DOHH2 (cell line): ENCODE measurements around the gene SF3B1.

ENCODE experiments used
- CTCF ChIP-seq: fragments of 200-600 bp; sonication (generic); IDR thresholded peaks from one replicate; pipeline ENCODE4 v1.5.1; 2014; ENCODE audit warnings: antibody characterized with exemption, mild to moderate bottlenecking, low read depth, low read length; ENCODE audit not compliant: poor library complexity, severe bottlenecking
- EZH2phosphoT487 ChIP-seq: fragments of 200-600 bp; sonication (generic); IDR thresholded peaks from 2 replicates; pipeline ENCODE4 v1.6.1; 2017; ENCODE audit warnings: borderline replicate concordance, mild to moderate bottlenecking, antibody characterized with exemption, low read length, moderate library complexity, mixed read lengths

- TF ChIP-seq CTCF = no peak
- no peak for TF ChIP-seq EZH2phosphoT487
Measured at GRCh38 chr2:197442857-197443256, 8.0 kb upstream of the SF3B1 start.
